Common myeloid progenitor, CD34-positive (primary cell): ENCODE results near the gene CACNB2.

ENCODE experiments used
- CTCF ChIA-PET: fragments of 350-600 bp; sonication (Branson Sonifier 250); formaldehyde crosslinking; loops from one replicate; lab custom pipeline; 2021; ENCODE audit warnings: antibody characterized with exemption; lab: Charles Lee
- POLR2A ChIA-PET: fragments of 350-600 bp; sonication (Branson Sonifier 250); formaldehyde crosslinking; loops from one replicate; lab custom pipeline; 2021; ENCODE audit warnings: antibody characterized with exemption; lab: Charles Lee
- DNase-seq, 3 donors: peaks; one replicate each; pipeline versions ENCODE4 v3.0.0 to v3.0.0-alpha.2; 2013
- H3K27ac ChIP-seq, 2 experiments: 1 replicate in 1 of 2; 2 replicates in 1 of 2; pipeline ENCODE4 v1.7.0; 2013; ENCODE audit warnings: inconsistent platforms in 2 of 2, low read length in 2 of 2, mild to moderate bottlenecking in 2 of 2, low read depth in 1 of 2, moderate library complexity in 1 of 2; ENCODE audit not compliant: severe bottlenecking in 2 of 2, insufficient read depth in 1 of 2, poor library complexity in 1 of 2
- H3K27me3 ChIP-seq, 5 experiments: replicated peaks in 2 of 5; 1 replicate in 3 of 5; 2 replicates in 2 of 5; pipeline versions ENCODE4 v1.6.1 to v1.7.0; 2013; ENCODE audit warnings: low read length in 4 of 5, mild to moderate bottlenecking in 2 of 5, moderate library complexity in 2 of 5, inconsistent platforms in 1 of 5; ENCODE audit not compliant: insufficient read depth in 5 of 5, control insufficient read depth in 4 of 5
- H3K36me3 ChIP-seq, 4 experiments: 1 replicate in 2 of 4; 2 replicates in 2 of 4; pipeline versions ENCODE4 v1.6.1 to v1.7.0; 2013; ENCODE audit warnings: low read length in 3 of 4, control low read depth in 1 of 4, mild to moderate bottlenecking in 1 of 4; ENCODE audit not compliant: control insufficient read depth in 4 of 4, insufficient read depth in 4 of 4
- H3K4me1 ChIP-seq, 4 experiments: 1 replicate in 3 of 4; 2 replicates in 1 of 4; pipeline versions ENCODE4 v1.6.1 to v1.7.1; 2013; ENCODE audit warnings: low read length in 3 of 4, mild to moderate bottlenecking in 3 of 4, control low read depth in 1 of 4, inconsistent platforms in 1 of 4, moderate library complexity in 1 of 4; ENCODE audit not compliant: control insufficient read depth in 4 of 4, insufficient read depth in 4 of 4; ENCODE audit errors: control extremely low read depth in 1 of 4
- H3K4me3 ChIP-seq, 7 experiments: 1 replicate in 4 of 7; 2 replicates in 3 of 7; pipeline versions ENCODE4 v1.5.1 to v1.7.0; 2013; ENCODE audit warnings: mild to moderate bottlenecking in 7 of 7, low read length in 6 of 7, moderate library complexity in 6 of 7, inconsistent platforms in 2 of 7, low read depth in 2 of 7, control low read depth in 1 of 7; ENCODE audit not compliant: insufficient read depth in 4 of 7, control insufficient read depth in 1 of 7; ENCODE audit errors: extremely low read depth in 1 of 7
- H3K9me3 ChIP-seq, 5 experiments: 1 replicate in 4 of 5; 2 replicates in 1 of 5; pipeline versions ENCODE4 v1.6.1 to v1.7.1; 2013; ENCODE audit warnings: low read length in 4 of 5, mild to moderate bottlenecking in 2 of 5, inconsistent platforms in 1 of 5, low read depth in 1 of 5, moderate library complexity in 1 of 5; ENCODE audit not compliant: control insufficient read depth in 4 of 5, insufficient read depth in 2 of 5; ENCODE audit errors: control extremely low read depth in 1 of 5
- WGBS: methylation state at CpG from one replicate; pipeline ENCODE4 v1.1.5; 2013; ENCODE audit not compliant: insufficient coverage; 5-methylcytosine and 5-hydroxymethylcytosine counted together

Gene CACNB2

GRCh38 chr10:18423058-18423637, 282.9 kb downstream of the CACNB2 start:
- WGBS = 75% methylated on average over 1 of the region's 4 CpGs
- POLR2A ChIA-PET = no interaction called here
- no peaks in the 10 kb centered on the region for H3K9me3 ChIP-seq
- CTCF ChIA-PET = no interaction called here
- peaks cover 0 to 8% (median 0%) of the 10 kb centered on the region in 4 experiments for H3K4me1 ChIP-seq
- no peak for DNase-seq
- H3K36me3 ChIP-seq = no peaks in the 10 kb centered on the region
- H3K4me3 ChIP-seq = no peak overlapping the region
- peaks cover 0 to 3% (median 0%) of the 10 kb centered on the region in 5 experiments for H3K27me3 ChIP-seq
- H3K27ac ChIP-seq = no peak overlapping the region

- 81% methylated on average over 8 of the region's 8 CpGs for WGBS
- no peak for DNase-seq
- Histone ChIP-seq H3K9me3 (no peaks in the 10 kb centered on the region), H3K4me1 (no peaks in the 10 kb centered on the region), H3K4me3 (no peak overlapping the region), H3K36me3 (no peaks in the 10 kb centered on the region), H3K27ac (no peak overlapping the region), H3K27me3 (peaks cover 0 to 3% (median 0%) of the 10 kb centered on the region in 5 experiments)
- CTCF ChIA-PET = no interaction called here
- POLR2A ChIA-PET = no interaction called here
These were observed 284.0 kb downstream of the CACNB2 start for GRCh38 chr10:18424200-18424599.

DNA sequence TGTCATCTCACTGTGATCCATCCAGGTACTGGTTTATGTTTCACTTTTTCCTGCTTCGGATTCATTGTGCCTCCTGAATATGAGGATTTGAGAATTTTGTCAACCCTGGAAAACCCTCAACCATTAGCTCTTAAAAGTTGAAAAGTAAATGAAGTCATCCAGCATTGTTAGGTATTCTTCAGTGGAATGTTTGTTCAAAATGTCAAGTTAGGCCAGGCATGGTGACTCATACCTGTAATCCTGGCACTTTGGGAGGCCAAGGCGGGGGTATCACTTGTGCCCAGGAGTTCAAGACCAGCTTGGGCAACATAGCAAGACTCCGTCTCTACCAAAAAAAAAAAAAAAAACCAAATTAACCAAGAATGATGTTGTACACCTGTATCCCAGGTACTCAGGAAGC, 289.1 kb downstream of the CACNB2 start:
- no peak overlapping the region for H3K27ac ChIP-seq
- WGBS = no CpG with 5 or more reads among the region's 3 CpGs
- peaks cover 0 to under 1% (median 0%) of the 10 kb centered on the region in 5 experiments for H3K27me3 ChIP-seq
- ChIA-PET CTCF (no interaction called here), POLR2A (no interaction called here)
- no peak overlapping the region for H3K4me3 ChIP-seq
- H3K4me1 ChIP-seq = peaks cover 0 to 7% (median 0%) of the 10 kb centered on the region in 4 experiments
- DNase-seq = no peak
- no peaks in the 10 kb centered on the region for H3K9me3 ChIP-seq
- no peaks in the 10 kb centered on the region for H3K36me3 ChIP-seq

DNA sequence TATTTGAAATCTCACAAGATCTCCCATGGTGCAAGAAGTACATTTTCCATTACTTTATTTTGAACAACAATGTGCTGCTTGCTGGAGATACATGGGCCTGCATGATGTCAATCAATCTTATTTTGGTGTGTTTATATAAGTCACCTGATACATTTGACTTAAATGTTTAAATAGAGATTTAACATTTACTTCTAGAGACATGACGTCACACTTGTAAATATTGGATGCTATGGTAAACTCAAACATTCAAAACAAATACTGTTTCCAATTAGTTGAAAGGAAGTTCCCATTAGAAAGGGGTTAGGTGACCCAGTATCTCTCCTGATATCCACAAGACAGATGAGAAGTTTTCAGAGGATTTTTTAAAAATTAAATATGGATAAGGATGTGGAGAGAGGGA, 296.7 kb downstream of the CACNB2 start:
- no peak for DNase-seq
- Histone ChIP-seq H3K9me3 (no peaks in the 10 kb centered on the region), H3K4me3 (no peak overlapping the region), H3K36me3 (peaks cover 0 to 3% (median 0%) of the 10 kb centered on the region in 4 experiments), H3K4me1 (peaks cover 0 to 3% (median 0%) of the 10 kb centered on the region in 4 experiments), H3K27me3 (no peaks in the 10 kb centered on the region), H3K27ac (no peak overlapping the region)
- POLR2A ChIA-PET = no interaction called here
- CTCF ChIA-PET = no interaction called here
- WGBS = no CpG with 5 or more reads among the region's 1 CpG

GRCh38 chr10:18437486-18437885, 297.3 kb downstream of the CACNB2 start:
- DNase-seq = no peak
- no peak overlapping the region for H3K27ac ChIP-seq
- 82% methylated on average over 3 of the region's 5 CpGs for WGBS
- ChIA-PET POLR2A (no interaction called here), CTCF (no interaction called here)
- no peaks in the 10 kb centered on the region for H3K9me3 ChIP-seq
- peaks cover 0 to 3% (median 0%) of the 10 kb centered on the region in 4 experiments for H3K36me3 ChIP-seq
- H3K4me3 ChIP-seq = no peak overlapping the region
- H3K27me3 ChIP-seq = no peaks in the 10 kb centered on the region
- peaks cover 0 to 2% (median 0%) of the 10 kb centered on the region in 4 experiments for H3K4me1 ChIP-seq

- WGBS = 100% methylated on average over 14 of the region's 17 CpGs
- DNase-seq = no peak
- POLR2A ChIA-PET = no interaction called here
- Histone ChIP-seq H3K36me3 (peaks cover 0 to 3% (median 0%) of the 10 kb centered on the region in 4 experiments), H3K27me3 (no peaks in the 10 kb centered on the region), H3K27ac (no peak overlapping the region), H3K4me1 (no peaks in the 10 kb centered on the region), H3K9me3 (no peaks in the 10 kb centered on the region), H3K4me3 (no peak overlapping the region)
- CTCF ChIA-PET = no interaction called here
These were observed 298.3 kb downstream of the CACNB2 start for GRCh38 chr10:18438361-18439126.

- H3K9me3 ChIP-seq = no peaks in the 10 kb centered on the region
- no peaks in the 10 kb centered on the region for H3K27me3 ChIP-seq
- DNase-seq = no peak
- CTCF ChIA-PET = no interaction called here
- H3K4me1 ChIP-seq = no peaks in the 10 kb centered on the region
- WGBS = no CpG with 5 or more reads among the region's 4 CpGs
- POLR2A ChIA-PET = no interaction called here
- H3K27ac ChIP-seq = no peak overlapping the region
- peaks cover 0 to 3% (median 1%) of the 10 kb centered on the region in 4 experiments for H3K36me3 ChIP-seq
- no peak overlapping the region for H3K4me3 ChIP-seq
These were observed 299.4 kb downstream of the CACNB2 start for GRCh38 chr10:18439601-18440000.
